ENCODE measurements around the gene ELAC2. TPM values are rescaled to one million over a fixed set of nuclear protein-coding genes. Genes with fewer than 3 reads are reported as not detected.

ELAC2 gene
- total RNA-seq, 2 donors from 2014 or later: 65.5 to 146 TPM

Other genes with a start within 250 kb of the ELAC2 start
- gene ARHGAP44, start 228.5 kb downstream of the ELAC2 start, total RNA-seq: under 1 TPM in 1 of 2 donors, not detected in 1; 0.21 TPM

Measured in natural killer cell treated with Interleukin-12 subunit alpha and Interleukin-12 subunit beta and Interleukin-15 and Interleukin-18, amount 100 ng/mL, for 72 hours (primary cell).